HG02852 (cell line): ENCODE results near the gene SYTL3.
"Not testable (repeated sequence)": the region's sequence is repeated elsewhere in the genome, so short reads cannot be mapped to it uniquely, and the experiment has no call there.

Experiments
- ATAC-seq: cut with Tn5 transposase; IDR thresholded peaks from one replicate; pipeline ENCODE4 v1.9.1; 2021; ENCODE audit warnings: mild to moderate bottlenecking, moderate library complexity; ENCODE audit not compliant: unreplicated experiment

Gene SYTL3

GRCh38 chr6:158621694-158622544 is 27.9 kb upstream of the SYTL3 start:
- no peak for ATAC-seq

GRCh38 chr6:158622545-158623190 is 27.2 kb upstream of the SYTL3 start:
- ATAC-seq, result no peak

GRCh38 chr6:158624684-158625682 is 24.9 kb upstream of the SYTL3 start:
- no peak for ATAC-seq

- ATAC-seq, result no peak
Observed at GRCh38 chr6:158625881-158626305, 24.0 kb upstream of the SYTL3 start.

GRCh38 chr6:158626360-158627167 is 23.3 kb upstream of the SYTL3 start:
- no peak for ATAC-seq

GRCh38 chr6:158627168-158627939 is 22.5 kb upstream of the SYTL3 start:
- no peak for ATAC-seq

- ATAC-seq, result no peak
Observed at GRCh38 chr6:158627940-158628211, 22.0 kb upstream of the SYTL3 start.

- no peak for ATAC-seq
Observed at GRCh38 chr6:158628542-158628941, 21.3 kb upstream of the SYTL3 start.

GRCh38 chr6:158629367-158630221 is 20.3 kb upstream of the SYTL3 start:
- no peak for ATAC-seq

- ATAC-seq, result no peak
Observed at GRCh38 chr6:158630938-158631616, 18.8 kb upstream of the SYTL3 start.

GRCh38 chr6:158631678-158632537 is 17.9 kb upstream of the SYTL3 start:
- no peak for ATAC-seq

GRCh38 chr6:158632538-158633119 is 17.2 kb upstream of the SYTL3 start:
- ATAC-seq, result not testable (repeated sequence)

GRCh38 chr6:158633127-158633526 is 16.7 kb upstream of the SYTL3 start:
- no peak for ATAC-seq

- no peak for ATAC-seq
Observed at GRCh38 chr6:158634695-158635426, 15.0 kb upstream of the SYTL3 start.

- no peak for ATAC-seq
Observed at GRCh38 chr6:158635427-158636073, 14.3 kb upstream of the SYTL3 start.

GRCh38 chr6:158636778-158637177 is 13.1 kb upstream of the SYTL3 start:
- no peak for ATAC-seq
